Effector CD4-positive, alpha-beta T cell (primary cell): ENCODE measurements around the gene DNAJA1.
"Not testable (repeated sequence)": the region's sequence is repeated elsewhere in the genome, so short reads cannot be mapped to it uniquely, and the experiment has no call there.

Experiments used
- DNase-seq: peaks from one replicate; pipeline ENCODE4 v3.0.0-alpha.2; 2020
- total RNA-seq: gene quantifications from one replicate; lab custom pipeline; 2026; lab: John Stamatoyannopoulos, UW

DNAJA1 gene
- total RNA-seq, result 910 reads per million, percentile 99 among the genes with 10 or more reads in this experiment

GRCh38 chr9:33024966-33025571 lies at the start of gene DNAJA1:
TSS of gene DNAJA1 (plus strand) at chr9:33025273. CDS start at chr9:33026485, 1,212 bp downstream.
- peak; percentile 93 for DNase-seq

- DNase-seq, result no peak
Measured at GRCh38 chr9:32978051-32978450, 47.0 kb upstream of the DNAJA1 start.

- no peak for DNase-seq
Measured at GRCh38 chr9:32986971-32987370, 38.1 kb upstream of the DNAJA1 start.

GRCh38 chr9:32989660-32990059 lies 35.4 kb upstream of the DNAJA1 start:
- no peak for DNase-seq

- DNase-seq, result no peak
Measured at GRCh38 chr9:32991897-32992594, 33.0 kb upstream of the DNAJA1 start.

GRCh38 chr9:32992595-32993238 lies 32.4 kb upstream of the DNAJA1 start:
- no peak for DNase-seq

GRCh38 chr9:33000682-33001055 lies 24.4 kb upstream of the DNAJA1 start:
- DNase-seq, result not testable (repeated sequence)

GRCh38 chr9:33005335-33005734 lies 19.7 kb upstream of the DNAJA1 start:
- not testable (repeated sequence) for DNase-seq

GRCh38 chr9:33007755-33008154 lies 17.3 kb upstream of the DNAJA1 start:
- no peak for DNase-seq

GRCh38 chr9:33011831-33012230 lies 13.2 kb upstream of the DNAJA1 start:
- DNase-seq, result no peak

GRCh38 chr9:33012328-33013069 lies 12.6 kb upstream of the DNAJA1 start:
- no peak for DNase-seq

GRCh38 chr9:33013962-33014664 lies 11.0 kb upstream of the DNAJA1 start:
- DNase-seq, result no peak

- DNase-seq, result no peak
Measured at GRCh38 chr9:33014665-33015014, 10.4 kb upstream of the DNAJA1 start.

- no peak for DNase-seq
Measured at GRCh38 chr9:33017283-33018041, 7.6 kb upstream of the DNAJA1 start.

GRCh38 chr9:33019797-33020196 lies 5.3 kb upstream of the DNAJA1 start:
- no peak for DNase-seq

GRCh38 chr9:33022303-33022702 lies 2.8 kb upstream of the DNAJA1 start:
- no peak for DNase-seq

GRCh38 chr9:33022755-33023154 lies 2.3 kb upstream of the DNAJA1 start:
- no peak for DNase-seq

GRCh38 chr9:33023661-33024060 lies 1.4 kb upstream of the DNAJA1 start:
- no peak for DNase-seq

GRCh38 chr9:33024126-33024965 lies 727 bp upstream of the DNAJA1 start:
- no peak for DNase-seq

GRCh38 chr9:33025572-33026342 lies 684 bp downstream of the DNAJA1 start:
- DNase-seq, result peak; percentile 67
